GM12865 (cell line): ENCODE results near the gene ATP5PO.
"Not testable (repeated sequence)": the region's sequence is repeated elsewhere in the genome, so short reads cannot be mapped to it uniquely, and the experiment has no call there.

Experiments
- DNase-seq: peaks from one replicate; pipeline ENCODE4 v3.0.0; 2010; ENCODE audit warnings: low read depth
- H3K4me3 ChIP-seq: 2 replicates; pipeline ENCODE4 v1.5.1; 2011; ENCODE audit warnings: mild to moderate bottlenecking, low read depth, low read length, control low read depth
- CTCF ChIP-seq: IDR thresholded peaks from 2 replicates; pipeline ENCODE4 v1.5.1; 2011; ENCODE audit warnings: low read length, control low read depth, low read depth, inconsistent platforms; ENCODE audit not compliant: insufficient read depth; ENCODE audit errors: missing control alignments

The ATP5PO gene

GRCh38 chr21:33931799-33932390, 16.3 kb upstream of the ATP5PO start:
- DNase-seq = no peak
- H3K4me3 ChIP-seq = peak overlapping the region; percentile 43
- no peak for TF ChIP-seq CTCF

- DNase-seq = not testable (repeated sequence)
- peak overlapping the region; percentile 43 for H3K4me3 ChIP-seq
Observed at GRCh38 chr21:33931052-33931798, 15.6 kb upstream of the ATP5PO start.

- H3K4me3 ChIP-seq, DNase-seq: not testable (repeated sequence)
Observed at GRCh38 chr21:33926248-33926647, 10.6 kb upstream of the ATP5PO start.

GRCh38 chr21:33924766-33925100, 9.1 kb upstream of the ATP5PO start:
- H3K4me3 ChIP-seq = no peak overlapping the region
- no peak for DNase-seq
- no peak for TF ChIP-seq CTCF

- TF ChIP-seq CTCF = peak; percentile 85
- no peak overlapping the region for H3K4me3 ChIP-seq
- DNase-seq = peak; percentile 91
Observed at GRCh38 chr21:33924079-33924765, 8.6 kb upstream of the ATP5PO start.

GRCh38 chr21:33917421-33917820, 1.8 kb upstream of the ATP5PO start:
- no peak overlapping the region for H3K4me3 ChIP-seq
- no peak for TF ChIP-seq CTCF
- DNase-seq = no peak

GRCh38 chr21:33916200-33916567, 580 bp upstream of the ATP5PO start:
- DNase-seq = no peak
- no peak for TF ChIP-seq CTCF
- H3K4me3 ChIP-seq = peak overlapping the region; percentile 75

GRCh38 chr21:33914188-33914587, 1.4 kb downstream of the ATP5PO start:
- H3K4me3 ChIP-seq = peak overlapping the region; percentile 75
- no peak for DNase-seq
- no peak for TF ChIP-seq CTCF
